C4-2B (cell line): Measurements from ENCODE around the gene SYNE2.
"Not testable (repeated sequence)": the region's sequence is repeated elsewhere in the genome, so short reads cannot be mapped to it uniquely, and the experiment has no call there.

Experiments
- H3K27ac ChIP-seq: fragments of 450-650 bp; 2 replicates; pipeline ENCODE4 v1.5.1; 2017
- ZFX ChIP-seq: fragments of 450-650 bp; IDR thresholded peaks from 2 replicates; pipeline ENCODE4 v1.6.1; 2017
- TF ChIP-seq, protein P1 (sequence below): fragments of 450-650 bp; conservative IDR thresholded peaks from 2 replicates; pipeline ENCODE4 v1.5.1; 2017; ENCODE audit warnings: mild to moderate bottlenecking

SYNE2 gene

DNA sequence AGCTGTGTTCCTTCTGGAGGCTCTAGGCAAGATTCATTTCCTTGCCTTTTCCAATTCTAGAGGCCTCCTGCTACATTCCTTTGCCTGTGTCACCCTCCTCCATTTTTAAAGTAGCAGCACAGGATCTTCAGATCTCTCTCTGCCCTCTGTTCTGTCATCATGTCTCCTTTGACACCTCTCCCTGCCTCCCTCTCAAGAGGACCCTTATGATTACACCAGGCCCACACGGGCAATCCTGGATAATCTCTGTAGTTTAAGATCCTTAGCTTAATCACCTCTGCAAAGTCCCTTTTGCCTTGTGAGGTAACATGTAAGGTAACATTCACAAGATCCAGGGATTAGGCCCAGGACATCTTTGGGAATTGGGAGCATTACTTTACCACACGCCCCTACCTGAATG lies 155.2 kb downstream of the SYNE2 start:
- TF ChIP-seq, protein P1, sequence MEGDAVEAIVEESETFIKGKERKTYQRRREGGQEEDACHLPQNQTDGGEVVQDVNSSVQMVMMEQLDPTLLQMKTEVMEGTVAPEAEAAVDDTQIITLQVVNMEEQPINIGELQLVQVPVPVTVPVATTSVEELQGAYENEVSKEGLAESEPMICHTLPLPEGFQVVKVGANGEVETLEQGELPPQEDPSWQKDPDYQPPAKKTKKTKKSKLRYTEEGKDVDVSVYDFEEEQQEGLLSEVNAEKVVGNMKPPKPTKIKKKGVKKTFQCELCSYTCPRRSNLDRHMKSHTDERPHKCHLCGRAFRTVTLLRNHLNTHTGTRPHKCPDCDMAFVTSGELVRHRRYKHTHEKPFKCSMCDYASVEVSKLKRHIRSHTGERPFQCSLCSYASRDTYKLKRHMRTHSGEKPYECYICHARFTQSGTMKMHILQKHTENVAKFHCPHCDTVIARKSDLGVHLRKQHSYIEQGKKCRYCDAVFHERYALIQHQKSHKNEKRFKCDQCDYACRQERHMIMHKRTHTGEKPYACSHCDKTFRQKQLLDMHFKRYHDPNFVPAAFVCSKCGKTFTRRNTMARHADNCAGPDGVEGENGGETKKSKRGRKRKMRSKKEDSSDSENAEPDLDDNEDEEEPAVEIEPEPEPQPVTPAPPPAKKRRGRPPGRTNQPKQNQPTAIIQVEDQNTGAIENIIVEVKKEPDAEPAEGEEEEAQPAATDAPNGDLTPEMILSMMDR, result no peak
- no peak for TF ChIP-seq ZFX
- no peak overlapping the region for H3K27ac ChIP-seq

DNA sequence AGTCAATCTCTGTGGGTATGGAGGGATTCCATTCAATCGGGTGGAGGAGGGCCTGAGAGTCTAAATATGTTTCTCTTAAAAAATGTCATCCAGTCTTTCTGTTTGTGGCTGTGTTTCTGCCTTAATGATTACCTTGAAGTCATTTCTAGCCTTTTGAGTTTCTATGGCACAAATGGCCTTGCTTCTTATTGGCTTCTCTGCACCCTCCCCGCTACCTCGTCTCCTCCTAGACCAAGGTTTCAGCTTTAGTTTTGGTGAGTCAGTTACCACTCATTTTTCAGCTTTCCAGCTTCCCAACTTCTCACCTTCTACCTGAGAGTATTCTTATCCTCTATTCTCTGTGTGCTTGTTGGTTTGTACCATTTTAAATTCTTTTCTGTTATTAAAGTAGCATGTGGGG lies 159.2 kb downstream of the SYNE2 start:
- no peak overlapping the region for H3K27ac ChIP-seq
- TF ChIP-seq, protein P1, result no peak

DNA sequence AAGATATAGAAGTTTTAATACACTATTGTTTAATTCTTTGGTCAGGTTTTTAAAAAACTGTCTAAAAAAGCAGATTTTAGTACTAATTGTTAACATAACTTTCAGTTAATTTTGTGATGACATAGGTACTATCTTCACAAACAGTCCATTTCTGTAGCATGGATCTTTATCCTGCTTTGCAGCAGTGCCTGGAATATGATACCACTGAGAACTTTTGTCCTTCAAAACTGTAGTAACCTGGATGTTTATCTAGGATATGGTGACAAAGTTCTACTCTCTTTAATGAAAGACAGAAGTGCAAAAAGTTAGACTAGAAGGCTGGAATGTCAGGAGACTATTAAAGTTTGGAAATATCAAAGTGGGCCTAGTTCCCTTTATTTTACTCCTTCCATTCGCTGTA lies 159.9 kb downstream of the SYNE2 start:
- TF ChIP-seq, protein P1, result no peak
- no peak for TF ChIP-seq ZFX
- H3K27ac ChIP-seq, result no peak overlapping the region

DNA sequence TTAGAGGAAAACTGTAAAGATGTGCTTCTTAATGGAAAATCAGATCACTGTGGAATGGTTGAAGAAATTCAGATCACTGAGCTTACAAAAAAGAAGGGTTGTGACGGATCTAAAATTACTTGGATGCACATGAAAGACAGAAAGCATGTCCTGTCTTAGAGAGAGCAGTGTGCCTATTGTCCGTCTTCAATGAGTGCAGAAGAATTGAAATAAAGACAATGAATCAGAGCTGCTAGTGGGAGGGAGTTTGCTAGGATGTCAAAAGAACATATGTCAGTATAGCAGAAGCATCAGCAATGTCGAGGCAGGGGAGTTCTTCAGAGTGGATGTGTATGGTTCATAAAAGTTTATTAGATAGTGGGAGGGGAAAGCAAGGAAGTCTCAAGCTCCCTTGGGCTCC lies 172.7 kb downstream of the SYNE2 start:
- no peak overlapping the region for H3K27ac ChIP-seq
- no peak for TF ChIP-seq ZFX
- TF ChIP-seq, protein P1, result no peak

DNA sequence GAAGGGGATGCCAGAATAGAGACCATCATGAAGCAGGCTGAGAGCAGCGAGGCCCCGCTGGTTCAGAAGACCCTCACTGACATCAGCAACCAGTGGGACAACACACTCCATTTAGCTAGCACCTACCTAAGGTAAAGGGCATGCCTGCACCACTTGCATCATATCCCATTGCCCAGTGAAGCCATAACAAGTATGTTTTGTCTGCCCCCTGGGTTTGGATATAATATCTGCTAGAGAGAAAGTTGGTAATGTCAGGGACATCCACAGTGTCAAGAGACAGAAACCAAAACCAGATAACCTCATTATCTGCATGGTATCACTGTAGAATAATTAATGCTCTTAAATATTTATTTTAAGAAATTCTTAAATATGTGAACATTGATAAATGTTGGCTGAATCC lies 173.8 kb downstream of the SYNE2 start:
- no peak for TF ChIP-seq ZFX
- TF ChIP-seq, protein P1, result no peak
- H3K27ac ChIP-seq, result no peak overlapping the region

DNA sequence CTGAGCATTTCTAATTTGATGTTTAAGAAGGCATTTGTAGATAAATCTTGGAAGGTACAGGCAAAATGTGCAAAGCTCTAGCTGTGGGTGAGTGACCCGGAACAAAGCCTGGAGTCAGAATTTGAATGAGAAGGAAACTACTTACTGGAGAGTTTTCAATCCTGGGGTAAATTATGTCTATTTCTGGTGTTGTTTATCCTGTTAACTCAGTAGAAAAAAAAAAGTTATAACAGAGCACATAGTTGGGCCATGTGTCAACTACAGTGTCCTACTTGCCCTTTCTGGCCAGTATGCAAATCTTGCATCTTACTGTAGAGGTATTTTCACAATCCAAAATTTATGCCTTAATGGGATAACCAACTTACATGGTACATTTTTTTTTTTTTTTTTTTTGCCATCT lies 182.3 kb downstream of the SYNE2 start:
- TF ChIP-seq ZFX, result no peak
- TF ChIP-seq, protein P1, result no peak

DNA sequence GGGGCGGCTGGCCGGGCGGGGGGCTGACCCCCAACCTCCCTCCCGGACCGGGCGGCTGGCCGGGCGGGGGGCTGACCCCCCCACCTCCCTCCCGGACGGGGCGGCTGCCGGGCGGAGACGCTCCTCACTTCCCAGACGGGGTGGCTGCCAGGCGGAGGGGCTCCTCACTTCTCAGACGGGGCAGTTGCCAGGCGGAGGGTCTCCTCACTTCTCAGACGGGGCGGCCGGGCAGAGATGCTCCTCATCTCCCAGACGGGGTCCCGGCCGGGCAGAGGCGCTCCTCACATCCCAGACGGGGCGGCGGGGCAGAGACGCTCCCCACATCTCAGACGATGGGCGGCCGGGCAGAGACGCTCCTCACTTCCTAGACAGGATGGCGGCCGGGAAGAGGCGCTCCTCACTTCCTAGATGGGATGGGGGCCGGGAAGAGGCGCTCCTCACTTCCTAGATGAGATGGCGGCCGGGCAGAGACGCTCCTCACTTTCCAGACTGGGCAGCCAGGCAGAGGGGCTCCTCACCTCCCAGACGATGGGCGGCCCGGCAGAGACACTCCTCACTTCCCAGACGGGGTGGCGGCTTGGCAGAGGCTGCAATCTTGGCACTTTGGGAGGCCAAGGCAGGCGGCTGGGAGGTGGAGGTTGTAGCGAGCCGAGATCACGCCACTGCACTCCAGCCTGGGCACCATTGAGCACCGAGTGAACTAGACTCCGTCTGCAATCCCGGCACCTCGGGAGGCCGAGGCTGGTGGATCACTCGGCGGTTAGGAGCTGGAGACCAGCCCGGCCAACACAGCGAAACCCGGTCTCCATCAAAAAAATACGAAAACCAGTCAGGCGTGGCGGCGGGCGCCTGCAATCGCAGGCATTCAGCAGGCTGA lies 185.3 kb downstream of the SYNE2 start:
- not testable (repeated sequence) for H3K27ac ChIP-seq

More for the DNA sequence above, 182.3 kb downstream of the SYNE2 start:
- no peak overlapping the region for H3K27ac ChIP-seq
